Tibial nerve (tissue), 4 donors: ENCODE results near the gene ZRSR2. TPM values are rescaled to one million over a fixed set of nuclear protein-coding genes. Genes with fewer than 3 reads are reported as not detected.

Source experiments
- DNase-seq, 2 donors: peaks; one replicate each; pipeline ENCODE4 v3.0.0-alpha.2; 2019; ENCODE audit warnings: low spot score in 2 of 2
- H3K27ac ChIP-seq, 4 donors: fragments of 200-600 bp; sonication (generic) in 3 of 4; one replicate each; pipeline ENCODE4 v1.5.1; 2017 to 2019; ENCODE audit warnings: mild to moderate bottlenecking in 1 of 4
- H3K27me3 ChIP-seq, 2 donors: fragments of 200-600 bp; sonication (generic) in 1 of 2; one replicate each; pipeline versions ENCODE4 v1.5.1 to v1.6.0; 2017 to 2019
- H3K36me3 ChIP-seq, 3 donors: fragments of 200-600 bp; sonication (generic); one replicate each; pipeline ENCODE4 v1.5.1; 2018 to 2019
- H3K4me1 ChIP-seq, 4 donors: fragments of 200-600 bp; sonication (generic) in 3 of 4; one replicate each; pipeline ENCODE4 v1.5.1; 2017 to 2019
- H3K4me3 ChIP-seq, 4 donors: fragments of 200-600 bp; sonication (generic) in 3 of 4; one replicate each; pipeline ENCODE4 v1.5.1; 2017 to 2019; ENCODE audit warnings: mild to moderate bottlenecking in 1 of 4, moderate library complexity in 1 of 4
- H3K9me3 ChIP-seq, 4 donors: fragments of 200-600 bp; sonication (generic) in 3 of 4; one replicate each; pipeline ENCODE4 v1.5.1; 2017 to 2019
- EP300 ChIP-seq, 2 donors: sonication (generic); formaldehyde crosslinking; IDR thresholded peaks; one replicate each; pipeline ENCODE4 v1.6.1; 2017; ENCODE audit warnings: antibody characterized with exemption in 2 of 2, mild to moderate bottlenecking in 1 of 2
- POLR2A ChIP-seq, 2 donors: fragments of 450-650 bp; IDR thresholded peaks; one replicate each; pipeline ENCODE4 v1.6.1; 2017; ENCODE audit warnings: antibody characterized with exemption in 2 of 2, mild to moderate bottlenecking in 2 of 2, moderate library complexity in 2 of 2
- WGBS, 2 donors: methylation state at CpG; one replicate each; pipeline ENCODE4 v1.1.5; 2018; 5-methylcytosine and 5-hydroxymethylcytosine counted together
- total RNA-seq, 4 donors: library from RNA; depleted of rRNA; stranded (reverse); fragments of >200 nt; gene quantifications; one replicate each; pipeline ENCODE4 v1.1.0, GENCODE V29; 2016
- TF ChIP-seq, protein P1 (sequence below), 5 experiments: fragments of 200-600 bp in 3 of 5; fragments of 450-650 bp in 2 of 5; sonication (generic) in 3 of 5; IDR thresholded peaks; one replicate each; pipeline ENCODE4 v1.5.1; 2016 to 2019; ENCODE audit warnings: antibody characterized with exemption in 5 of 5, mild to moderate bottlenecking in 3 of 5, moderate library complexity in 2 of 5

ZRSR2 gene
- total RNA-seq, 4 donors from 2014 or later, result 2.4 to 12.8 (median 9.3) TPM

DNA sequence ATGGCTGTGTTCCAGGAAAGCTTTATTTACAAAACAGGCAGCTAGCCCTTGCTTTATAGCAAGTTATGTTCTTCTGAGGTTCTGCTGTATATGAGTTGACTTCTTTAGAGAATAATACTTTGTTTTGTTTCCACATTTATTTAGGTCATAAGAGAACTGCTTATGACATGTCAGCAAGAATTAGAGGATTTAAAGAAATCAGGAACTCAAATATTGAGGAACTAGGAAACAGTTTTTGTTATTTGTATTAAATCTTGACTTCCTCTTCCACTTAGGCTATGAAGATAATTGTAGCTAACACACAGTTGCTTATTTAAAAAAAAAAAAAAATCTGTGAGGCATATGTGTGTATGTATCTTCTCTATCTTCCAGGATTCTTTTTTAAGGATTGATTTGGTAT is 14.3 kb downstream of the ZRSR2 start:
- TF ChIP-seq POLR2A (IDR thresholded peaks at IDR 0.05) (no peak), EP300 (IDR thresholded peaks at IDR 0.05) (no peak)
- TF ChIP-seq, protein P1, sequence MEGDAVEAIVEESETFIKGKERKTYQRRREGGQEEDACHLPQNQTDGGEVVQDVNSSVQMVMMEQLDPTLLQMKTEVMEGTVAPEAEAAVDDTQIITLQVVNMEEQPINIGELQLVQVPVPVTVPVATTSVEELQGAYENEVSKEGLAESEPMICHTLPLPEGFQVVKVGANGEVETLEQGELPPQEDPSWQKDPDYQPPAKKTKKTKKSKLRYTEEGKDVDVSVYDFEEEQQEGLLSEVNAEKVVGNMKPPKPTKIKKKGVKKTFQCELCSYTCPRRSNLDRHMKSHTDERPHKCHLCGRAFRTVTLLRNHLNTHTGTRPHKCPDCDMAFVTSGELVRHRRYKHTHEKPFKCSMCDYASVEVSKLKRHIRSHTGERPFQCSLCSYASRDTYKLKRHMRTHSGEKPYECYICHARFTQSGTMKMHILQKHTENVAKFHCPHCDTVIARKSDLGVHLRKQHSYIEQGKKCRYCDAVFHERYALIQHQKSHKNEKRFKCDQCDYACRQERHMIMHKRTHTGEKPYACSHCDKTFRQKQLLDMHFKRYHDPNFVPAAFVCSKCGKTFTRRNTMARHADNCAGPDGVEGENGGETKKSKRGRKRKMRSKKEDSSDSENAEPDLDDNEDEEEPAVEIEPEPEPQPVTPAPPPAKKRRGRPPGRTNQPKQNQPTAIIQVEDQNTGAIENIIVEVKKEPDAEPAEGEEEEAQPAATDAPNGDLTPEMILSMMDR (IDR thresholded peaks at IDR 0.05), result no peak
- no peaks in the 10 kb centered on the region for H3K4me1 ChIP-seq
- peaks cover 0 to 26% (median 0%) of the 10 kb centered on the region in 3 donors for H3K36me3 ChIP-seq
- no peaks in the 10 kb centered on the region for H3K9me3 ChIP-seq
- no peak overlapping the region for H3K4me3 ChIP-seq
- DNase-seq, result no peak
- H3K27me3 ChIP-seq, result no peaks in the 10 kb centered on the region
- no peak overlapping the region for H3K27ac ChIP-seq

DNA sequence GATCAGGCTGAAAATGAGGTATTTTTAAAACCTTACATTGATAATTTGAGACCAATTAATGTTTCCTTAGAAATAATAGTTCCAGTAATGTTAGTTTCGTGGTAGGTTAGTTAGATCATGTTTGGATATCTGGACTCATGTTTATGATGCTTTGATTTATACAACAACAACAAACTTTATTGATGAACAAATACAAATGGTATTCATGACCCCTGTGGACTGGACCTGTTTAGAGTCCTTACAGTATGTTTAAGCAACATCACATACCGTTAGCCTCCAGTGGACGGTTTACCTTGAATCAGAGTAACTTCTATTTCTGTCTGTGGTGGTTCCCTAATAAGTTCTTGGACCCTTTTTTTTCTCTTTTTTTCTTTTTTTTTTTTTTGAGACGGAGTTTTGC is 18.0 kb downstream of the ZRSR2 start:
- DNase-seq, result no peak
- Histone ChIP-seq H3K4me1 (no peaks in the 10 kb centered on the region), H3K27ac (no peak overlapping the region), H3K9me3 (no peaks in the 10 kb centered on the region), H3K36me3 (peaks cover 0 to 40% (median 0%) of the 10 kb centered on the region in 3 donors), H3K4me3 (no peak overlapping the region), H3K27me3 (no peaks in the 10 kb centered on the region)
- 94% methylated on average over 4 of the region's 4 CpGs for WGBS, 2 donors
- TF ChIP-seq POLR2A (IDR thresholded peaks at IDR 0.05), result no peak
- no peak for TF ChIP-seq EP300 (IDR thresholded peaks at IDR 0.05)
- TF ChIP-seq, protein P1 (IDR thresholded peaks at IDR 0.05), result no peak

DNA sequence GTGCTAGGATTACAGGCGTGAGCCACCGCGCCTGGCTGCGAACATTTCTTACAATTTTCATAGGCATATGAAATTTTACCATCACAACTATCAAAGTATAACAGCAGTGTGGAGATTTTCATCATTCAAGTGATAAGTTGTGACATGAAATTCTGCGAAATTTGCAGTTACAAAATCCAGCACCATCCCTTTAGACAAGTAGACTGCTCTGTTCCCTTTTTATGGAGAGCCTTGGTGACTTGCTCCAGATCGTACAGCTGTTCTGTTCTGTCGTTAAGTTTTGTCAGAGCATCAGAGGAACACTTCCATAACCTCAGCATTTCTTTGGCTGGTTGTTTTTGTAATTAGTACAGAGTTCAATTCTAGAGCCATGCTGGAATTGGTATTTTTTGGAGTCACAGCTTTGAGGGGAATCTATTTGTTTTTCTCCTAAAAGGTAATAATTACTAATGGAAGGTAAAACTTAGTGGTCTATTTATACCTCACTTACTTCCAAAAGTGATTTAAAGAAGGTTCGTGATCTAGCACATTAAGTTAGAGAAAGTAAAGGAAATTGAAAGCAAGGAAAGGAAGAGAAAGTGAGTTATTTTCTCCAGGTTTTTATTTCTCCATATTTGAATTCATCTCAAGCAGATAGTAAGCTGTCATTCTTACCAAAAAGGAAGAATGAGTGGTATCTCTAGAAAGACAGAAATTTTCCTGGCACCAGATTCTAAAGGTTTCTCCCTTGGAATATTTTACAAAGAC is 22.1 kb downstream of the ZRSR2 start:
- Histone ChIP-seq H3K4me3 (no peak overlapping the region), H3K27ac (no peak overlapping the region), H3K9me3 (no peaks in the 10 kb centered on the region), H3K4me1 (no peaks in the 10 kb centered on the region), H3K36me3 (peaks cover 0 to 35% (median 2%) of the 10 kb centered on the region in 3 donors), H3K27me3 (no peaks in the 10 kb centered on the region)
- DNase-seq, result no peak
- no peak for TF ChIP-seq EP300 (IDR thresholded peaks at IDR 0.05)
- TF ChIP-seq, protein P1 (IDR thresholded peaks at IDR 0.05), result no peak
- TF ChIP-seq POLR2A (IDR thresholded peaks at IDR 0.05), result no peak
- WGBS, 2 donors, result 88 to 93% methylated on average over 8 of the region's 8 CpGs

DNA sequence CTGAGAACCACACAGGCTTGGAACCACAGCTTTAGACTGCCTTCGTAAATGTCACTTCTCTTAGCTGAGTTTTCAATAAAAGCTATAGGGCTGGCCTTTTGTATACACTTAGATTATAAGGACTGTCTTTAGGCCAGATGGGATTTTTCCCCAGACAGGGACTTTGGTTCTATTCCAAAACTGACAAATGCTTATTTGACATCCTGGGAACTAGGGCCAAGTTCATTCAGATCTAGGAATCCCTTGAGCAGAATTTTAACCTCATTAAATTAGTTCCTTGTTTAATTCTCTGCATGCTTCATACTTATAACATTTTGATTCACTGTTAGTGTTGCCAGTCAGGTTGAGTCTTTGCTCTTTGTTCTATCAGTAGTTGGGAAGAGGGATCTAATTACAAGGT is 23.1 kb downstream of the ZRSR2 start:
- no peaks in the 10 kb centered on the region for H3K9me3 ChIP-seq
- peaks cover 0 to 34% (median 2%) of the 10 kb centered on the region in 3 donors for H3K36me3 ChIP-seq
- DNase-seq, result no peak
- 95 to 100% methylated on average over 1 of the region's 1 CpG for WGBS, 2 donors
- H3K4me1 ChIP-seq, result no peaks in the 10 kb centered on the region
- no peak overlapping the region for H3K4me3 ChIP-seq
- H3K27ac ChIP-seq, result no peak overlapping the region
- no peak for TF ChIP-seq EP300 (IDR thresholded peaks at IDR 0.05)
- no peak for TF ChIP-seq POLR2A (IDR thresholded peaks at IDR 0.05)
- TF ChIP-seq, protein P1 (IDR thresholded peaks at IDR 0.05), result no peak
- H3K27me3 ChIP-seq, result no peaks in the 10 kb centered on the region

DNA sequence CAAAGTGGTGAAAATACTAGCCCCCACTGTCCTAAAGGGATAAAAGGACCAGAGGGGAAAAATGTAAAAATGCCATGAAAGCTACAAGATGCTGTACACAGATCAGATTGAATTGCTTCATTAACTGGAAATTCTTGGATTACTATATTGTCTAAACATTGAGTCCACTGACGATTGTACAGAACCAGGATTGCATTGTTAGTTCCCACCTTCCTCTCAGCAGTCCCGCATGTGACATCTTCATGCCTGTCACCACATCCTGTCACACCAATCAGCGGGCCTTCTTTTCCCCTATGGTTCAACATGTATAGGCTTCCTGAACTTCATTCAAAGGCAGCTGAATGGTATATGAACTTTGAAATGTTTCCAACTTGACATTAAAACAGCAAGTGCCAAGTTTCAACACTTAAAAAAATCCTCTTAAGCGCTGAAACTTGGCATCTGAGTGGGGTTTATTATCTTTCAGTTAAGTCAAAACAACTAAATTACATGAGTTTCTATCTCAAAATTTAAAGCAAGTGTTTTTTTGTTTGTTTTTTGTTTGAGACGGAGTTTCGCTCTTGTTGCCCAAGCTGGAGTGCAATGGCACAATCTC is 24.6 kb downstream of the ZRSR2 start:
- H3K36me3 ChIP-seq, result peaks cover 0 to 27% (median 2%) of the 10 kb centered on the region in 3 donors
- WGBS, 2 donors, result 86 to 89% methylated on average over 6 of the region's 6 CpGs
- no peak overlapping the region for H3K27ac ChIP-seq
- TF ChIP-seq, protein P1 (IDR thresholded peaks at IDR 0.05), result no peak
- TF ChIP-seq POLR2A (IDR thresholded peaks at IDR 0.05) (no peak), EP300 (IDR thresholded peaks at IDR 0.05) (no peak)
- no peak for DNase-seq
- H3K4me3 ChIP-seq, result no peak overlapping the region
- no peaks in the 10 kb centered on the region for H3K4me1 ChIP-seq
- H3K9me3 ChIP-seq, result no peaks in the 10 kb centered on the region
- H3K27me3 ChIP-seq, result no peaks in the 10 kb centered on the region
